Fibroblast of the aortic adventitia (primary cell): ENCODE data around the gene BCLAF3. TPM values are rescaled to one million over a fixed set of nuclear protein-coding genes. Genes with fewer than 3 reads are reported as not detected.

ENCODE experiments used
- DNase-seq: peaks from one replicate; pipeline ENCODE4 v3.0.0-alpha.2; 2010; ENCODE audit warnings: low read depth
- H3K4me3 ChIP-seq: 2 replicates; pipeline ENCODE4 v1.5.1; 2011; ENCODE audit warnings: low read depth, mild to moderate bottlenecking, control low read depth, low read length, moderate library complexity
- CTCF ChIP-seq: IDR thresholded peaks from 2 replicates; pipeline ENCODE4 v1.5.1; 2011; ENCODE audit warnings: mild to moderate bottlenecking, low read length, control low read depth, inconsistent platforms; ENCODE audit not compliant: insufficient read depth
- total RNA-seq: library from RNA; depleted of rRNA; stranded (reverse); fragments of >200 nt; gene quantifications from 2 replicates; pipeline ENCODE4 v1.2.3, GENCODE V29; 2012; ENCODE audit warnings: low replicate concordance

BCLAF3 gene
- total RNA-seq, 1 donor = 8.0 TPM

- H3K4me3 ChIP-seq = no peak overlapping the region
- no peak for DNase-seq
- no peak for TF ChIP-seq CTCF
Observed at GRCh38 chrX:19958552-19959486, 32.0 kb downstream of the BCLAF3 start.

- no peak overlapping the region for H3K4me3 ChIP-seq
- DNase-seq = peak; percentile 35
- no peak for TF ChIP-seq CTCF
Observed at GRCh38 chrX:19956923-19957322, 33.9 kb downstream of the BCLAF3 start.

GRCh38 chrX:19956306-19956705 is 34.6 kb downstream of the BCLAF3 start:
- no peak for DNase-seq
- no peak for TF ChIP-seq CTCF
- H3K4me3 ChIP-seq = no peak overlapping the region

- no peak for DNase-seq
- H3K4me3 ChIP-seq = no peak overlapping the region
- no peak for TF ChIP-seq CTCF
Observed at GRCh38 chrX:19955306-19955705, 35.6 kb downstream of the BCLAF3 start.

- no peak for TF ChIP-seq CTCF
- no peak overlapping the region for H3K4me3 ChIP-seq
- peak; percentile 41 for DNase-seq
Observed at GRCh38 chrX:19954335-19955096, 36.3 kb downstream of the BCLAF3 start.

- no peak for TF ChIP-seq CTCF
- H3K4me3 ChIP-seq = no peak overlapping the region
- DNase-seq = no peak
Observed at GRCh38 chrX:19953145-19953544, 37.7 kb downstream of the BCLAF3 start.
